Head of caudate nucleus (tissue), 42 donors: ENCODE measurements around the gene CPED1.
"Not testable (repeated sequence)": the region's sequence is repeated elsewhere in the genome, so short reads cannot be mapped to it uniquely, and the experiment has no call there.

Experiments
- DNase-seq, 42 donors: peaks; one replicate each; pipeline versions ENCODE4 v3.0.0 to v3.0.0-alpha.2; 2020 to 2021; ENCODE audit warnings: mixed read lengths in 7 of 42
- intact Hi-C: fragments of 100-400 bp; cut with DNase I; formaldehyde crosslinking; loops from one replicate; pipeline ENCODE4 v1.15.0; 2022

Gene CPED1

GRCh38 chr7:121102619-121103018 is 114.1 kb downstream of the CPED1 start:
- intact Hi-C loops = no loop called here
- DNase-seq = no peak

DNA sequence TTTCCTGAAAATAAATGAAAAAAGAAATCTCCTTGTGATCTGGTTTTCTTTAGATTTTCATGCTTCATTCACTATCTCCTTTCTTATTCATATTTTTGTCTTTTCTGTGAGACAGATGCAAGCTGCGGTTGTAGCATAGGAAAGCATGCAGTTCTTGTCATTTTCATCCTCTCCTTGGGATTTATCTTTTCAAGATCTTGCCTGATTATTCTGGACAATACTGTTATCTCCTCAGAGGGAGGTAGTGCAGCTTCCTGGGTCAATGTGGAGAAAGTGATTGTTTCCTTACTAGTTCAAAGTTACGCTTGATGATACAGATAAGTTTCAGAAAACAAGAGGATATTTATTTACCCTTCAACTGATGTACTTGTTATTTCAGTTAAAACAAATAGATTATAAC is 114.6 kb downstream of the CPED1 start:
- intact Hi-C loops = no loop called here
- DNase-seq = no peak

- intact Hi-C loops = no loop called here
- no peak for DNase-seq
Observed at GRCh38 chr7:121103579-121103978, 115.1 kb downstream of the CPED1 start.

DNA sequence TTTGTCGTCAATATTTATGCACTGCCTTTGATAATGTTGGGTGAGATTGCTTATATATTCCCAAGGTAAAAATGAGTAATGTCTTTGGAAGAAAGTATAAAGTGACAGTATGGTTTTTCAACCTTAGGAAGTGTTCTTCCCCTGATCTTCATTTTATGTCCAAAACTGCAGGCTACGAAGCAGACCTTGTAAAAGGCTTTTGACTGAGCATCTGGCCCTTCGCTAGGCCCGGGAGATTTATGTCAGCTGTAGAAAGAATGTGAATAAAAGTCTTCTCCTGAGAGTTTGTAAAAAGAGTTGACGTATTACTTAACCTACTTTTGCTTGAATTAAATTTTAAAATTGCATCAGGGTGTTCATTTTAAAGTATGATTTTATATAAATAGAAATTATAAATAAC is 116.8 kb downstream of the CPED1 start:
- intact Hi-C loops = no loop called here
- no peak for DNase-seq

DNA sequence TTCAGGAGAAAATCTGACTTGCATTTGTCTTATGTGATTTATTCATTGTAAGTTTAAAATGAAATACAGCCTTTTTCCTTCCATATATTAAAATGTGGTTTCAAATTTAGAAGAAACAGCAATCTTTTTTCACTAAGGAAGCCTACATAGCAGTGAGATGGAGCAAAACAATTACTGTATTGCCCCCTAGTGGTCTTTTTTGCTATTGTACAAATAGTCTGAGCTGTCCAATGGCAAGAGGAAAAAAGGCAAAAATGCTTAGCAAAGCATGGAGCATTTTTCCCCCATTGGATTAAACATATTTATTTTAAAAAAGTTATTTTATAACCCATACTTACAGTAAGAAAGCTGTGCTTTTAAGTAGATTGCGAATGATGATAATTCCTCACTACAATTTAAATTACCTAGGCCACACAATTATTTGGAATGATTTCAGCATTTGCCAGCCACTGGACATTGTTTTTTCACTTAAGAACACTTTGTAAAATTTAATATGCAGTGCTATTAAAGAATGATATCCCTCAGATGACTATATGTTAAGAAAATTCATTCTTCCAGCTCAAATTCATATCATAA is 119.5 kb downstream of the CPED1 start:
- intact Hi-C loops = no loop called here

GRCh38 chr7:121109145-121109544 is 120.6 kb downstream of the CPED1 start:
- DNase-seq = no peak
- intact Hi-C loops = no loop called here

More for the DNA sequence above, 119.5 kb downstream of the CPED1 start:
- DNase-seq = peak in 4 of 42 donors; percentile 13 to 47 (median 16)

DNA sequence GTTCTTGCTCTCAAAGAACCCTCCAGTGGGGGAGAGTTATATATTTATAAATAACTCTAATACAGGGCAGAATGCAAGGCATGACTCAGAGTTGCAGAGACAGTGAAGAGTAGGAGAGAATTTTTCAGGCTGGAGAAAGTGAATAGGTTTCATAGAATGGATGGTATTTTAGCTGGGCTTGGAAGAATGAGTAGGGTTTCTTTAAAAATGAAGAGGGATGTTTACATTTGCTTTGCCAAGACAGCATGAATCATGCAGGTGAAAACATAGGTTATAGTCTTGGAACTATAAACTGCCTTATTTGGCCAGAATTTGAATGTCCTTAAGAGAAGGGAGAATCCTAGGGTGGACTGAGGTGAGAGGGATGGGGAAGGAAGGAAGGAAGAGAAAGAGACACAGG is 124.8 kb downstream of the CPED1 start:
- DNase-seq = no peak
- intact Hi-C loops = no loop called here

DNA sequence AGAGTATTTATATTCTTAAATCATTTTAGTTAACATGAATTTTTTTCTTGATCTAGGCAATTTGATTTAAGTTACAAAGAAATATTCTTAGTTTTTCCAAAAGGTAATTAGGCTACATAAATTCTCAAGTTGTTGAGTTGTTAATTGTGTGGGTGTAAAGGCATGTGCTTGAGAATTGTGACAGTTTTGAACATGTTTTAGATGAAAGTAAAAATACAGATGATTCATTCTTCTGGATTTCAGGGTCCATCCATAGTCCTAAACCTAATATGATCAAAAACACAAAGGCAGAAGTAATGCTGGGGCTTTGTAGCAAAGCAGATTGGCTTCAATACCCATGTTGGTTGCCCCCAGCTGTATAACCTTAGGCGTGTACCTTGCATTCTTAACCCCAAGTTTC is 127.9 kb downstream of the CPED1 start:
- no peak for DNase-seq
- intact Hi-C loops = no loop called here

DNA sequence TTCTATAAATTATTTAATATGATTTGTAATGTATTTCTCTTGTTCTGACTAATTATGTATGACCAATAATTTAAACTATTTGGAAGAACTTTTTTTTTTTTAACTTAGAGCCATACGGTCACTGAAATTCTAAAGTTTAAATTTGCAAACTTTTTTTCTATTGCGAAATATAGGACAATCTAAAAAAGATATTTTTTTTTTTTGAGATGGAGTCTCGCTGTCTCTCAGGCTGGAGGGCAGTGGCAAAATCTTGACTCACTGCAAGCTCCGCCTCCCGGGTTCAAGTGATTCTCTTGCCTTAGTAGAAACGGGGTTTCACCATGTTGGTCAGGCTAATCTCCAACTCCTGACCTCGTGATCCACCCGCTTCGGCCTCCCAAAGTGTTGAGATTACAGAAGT is 130.5 kb downstream of the CPED1 start:
- no peak for DNase-seq

GRCh38 chr7:121123032-121123431 is 134.5 kb downstream of the CPED1 start:
- intact Hi-C loops = no loop called here
- DNase-seq = no peak

More for the DNA sequence above, 130.5 kb downstream of the CPED1 start:
- intact Hi-C loops = no loop called here

- intact Hi-C loops = not testable (repeated sequence)
Observed at GRCh38 chr7:121125454-121125853, 136.9 kb downstream of the CPED1 start.

DNA sequence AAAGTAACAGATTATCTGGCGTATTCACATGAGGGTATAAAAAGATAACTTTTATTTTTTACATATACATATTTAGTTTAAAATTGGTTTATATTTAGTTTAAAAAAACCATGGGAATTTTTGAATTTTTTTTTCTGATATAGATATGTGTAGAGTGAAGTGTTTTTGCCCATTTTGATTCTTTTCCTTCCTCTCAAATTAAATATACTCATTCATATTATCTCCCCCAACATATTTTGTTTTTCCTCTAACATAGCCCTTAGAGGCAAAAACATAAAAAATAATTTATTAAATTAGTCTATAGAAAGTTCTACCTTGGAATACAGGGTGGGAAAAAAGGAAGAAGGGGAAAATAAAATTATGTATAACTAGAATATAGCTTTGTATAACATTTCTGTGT is 137.7 kb downstream of the CPED1 start:
- DNase-seq = no peak
- intact Hi-C loops = no loop called here

More at GRCh38 chr7:121125454-121125853, 136.9 kb downstream of the CPED1 start:
- not testable (repeated sequence) for DNase-seq

DNA sequence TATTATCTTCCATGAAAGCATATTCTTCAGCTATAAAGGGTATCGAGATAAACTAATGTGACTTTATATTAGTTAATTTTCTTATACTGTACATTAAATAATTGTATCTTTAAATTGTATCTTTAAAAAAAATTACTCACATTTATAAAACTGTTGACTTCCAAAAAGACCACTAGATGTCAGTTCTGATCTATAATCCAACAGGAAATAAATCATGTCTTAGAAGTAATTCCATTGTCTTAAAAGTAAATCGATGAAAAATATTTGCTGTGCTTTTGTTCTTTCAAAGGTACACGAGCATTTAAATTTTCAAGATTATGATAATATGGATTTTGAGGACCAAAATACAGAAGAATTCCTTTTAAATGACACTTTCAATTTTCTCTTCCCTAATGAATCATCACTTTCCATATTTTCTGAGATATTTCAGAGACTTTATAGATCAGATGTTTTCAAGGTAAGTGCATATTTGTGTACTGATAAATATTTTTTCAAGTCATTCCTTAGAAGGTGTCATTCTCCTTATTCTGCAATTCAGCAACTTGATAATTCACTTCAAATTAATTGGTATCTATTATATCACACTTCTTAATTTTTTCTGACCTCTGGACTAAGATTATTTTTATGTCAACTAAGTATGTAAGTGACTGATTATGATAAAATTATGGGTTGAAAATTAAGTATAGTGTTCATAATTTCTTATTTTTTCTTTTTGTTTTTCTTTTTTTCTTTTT is 138.5 kb downstream of the CPED1 start:
- intact Hi-C loops = no loop called here
- DNase-seq = no peak

GRCh38 chr7:121132940-121133339 is 144.4 kb downstream of the CPED1 start:
- intact Hi-C loops = no loop called here
- DNase-seq = no peak

- intact Hi-C loops = no loop called here
- DNase-seq = no peak
Observed at GRCh38 chr7:121133444-121133843, 144.9 kb downstream of the CPED1 start.

DNA sequence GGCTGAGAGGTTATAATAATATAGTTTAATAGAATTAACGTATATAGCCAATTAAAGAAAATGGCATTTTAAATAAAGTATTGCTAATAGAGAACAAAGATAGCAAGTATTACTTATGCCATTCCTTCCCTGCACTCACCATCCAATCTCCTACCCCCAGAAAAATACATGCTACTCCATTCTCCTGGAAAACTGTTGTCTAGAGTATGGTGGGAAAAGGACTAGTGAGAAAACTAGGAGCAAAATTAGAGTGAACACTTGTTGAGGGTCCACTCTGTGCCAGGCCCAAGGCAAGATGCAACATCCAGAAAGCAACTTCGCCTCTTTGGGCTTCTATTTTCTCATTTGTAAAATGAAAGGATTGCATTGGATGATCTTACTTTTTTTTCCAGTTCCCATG is 149.1 kb downstream of the CPED1 start:
- intact Hi-C loops = no loop called here

GRCh38 chr7:121138262-121138933 is 149.9 kb downstream of the CPED1 start:
- intact Hi-C loops = no loop called here
- DNase-seq = no peak

More for the DNA sequence above, 149.1 kb downstream of the CPED1 start:
- no peak for DNase-seq

- DNase-seq = no peak
- intact Hi-C loops = no loop called here
Observed at GRCh38 chr7:121139427-121139826, 150.9 kb downstream of the CPED1 start.

DNA sequence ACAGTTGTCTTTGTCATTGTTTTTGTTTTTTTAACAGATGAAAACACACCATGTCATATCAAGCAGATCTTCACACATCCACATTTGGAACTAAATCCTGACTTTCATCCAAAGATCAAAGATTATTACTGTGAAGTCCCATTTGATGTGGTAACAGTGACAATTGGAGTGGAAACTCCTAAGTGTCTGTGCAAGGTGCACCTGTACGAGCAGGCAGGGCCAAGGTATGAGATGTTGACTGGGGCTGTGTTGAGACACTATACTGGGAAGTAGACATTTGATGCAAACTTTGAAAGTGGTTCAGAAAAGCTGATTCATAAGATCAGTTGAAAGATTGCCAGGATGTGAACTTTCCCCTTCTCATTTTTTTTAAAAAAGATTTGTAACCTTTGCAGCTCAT is 152.3 kb downstream of the CPED1 start:
- DNase-seq = no peak
- intact Hi-C loops = no loop called here

GRCh38 chr7:121151774-121152221 is 163.3 kb downstream of the CPED1 start:
- DNase-seq = no peak
- intact Hi-C loops = no loop called here
